Kidney (tissue), 14 donors: ENCODE data around the gene EFCAB6. TPM values are rescaled to one million over a fixed set of nuclear protein-coding genes. Genes with fewer than 3 reads are reported as not detected.

Experiments used
- DNase-seq, 5 donors: peaks; one replicate each; pipeline ENCODE4 v3.0.0-alpha.2; 2013 to 2020
- FAIRE-seq: peaks from 2 replicates; lab custom pipeline; 2012; peaks lifted over from hg19 to GRCh38; lab: Jason Lieb, UNC
- H3K27ac ChIP-seq, 2 donors: one replicate each; pipeline ENCODE4 v1.7.0; 2013; ENCODE audit warnings: low read depth in 2 of 2, low read length in 2 of 2, inconsistent platforms in 1 of 2
- H3K27me3 ChIP-seq: one replicate; pipeline ENCODE4 v1.7.1; 2013; ENCODE audit warnings: low read length, inconsistent platforms; ENCODE audit not compliant: control insufficient read depth, insufficient read depth
- H3K36me3 ChIP-seq, 3 donors: one replicate each; pipeline versions ENCODE4 v1.7.0 to v1.7.1; 2013; ENCODE audit warnings: low read length in 3 of 3, control low read depth in 1 of 3, inconsistent platforms in 1 of 3; ENCODE audit not compliant: insufficient read depth in 3 of 3, control insufficient read depth in 2 of 3
- H3K4me1 ChIP-seq, 3 donors: one replicate each; pipeline versions ENCODE4 v1.7.0 to v1.7.1; 2013; ENCODE audit warnings: low read length in 3 of 3, inconsistent platforms in 1 of 3, low read depth in 1 of 3; ENCODE audit not compliant: control insufficient read depth in 2 of 3, insufficient read depth in 2 of 3
- H3K4me3 ChIP-seq, 3 donors: one replicate each; pipeline versions ENCODE4 v1.7.0 to v1.8.1; 2013; ENCODE audit warnings: low read length in 3 of 3, control low read depth in 1 of 3, inconsistent platforms in 1 of 3
- H3K9ac ChIP-seq, 3 donors: one replicate each; pipeline versions ENCODE4 v1.7.0 to v1.7.1; 2013; ENCODE audit warnings: low read length in 3 of 3, control low read depth in 1 of 3, inconsistent platforms in 1 of 3
- H3K9me3 ChIP-seq, 3 donors: one replicate each; pipeline versions ENCODE4 v1.7.0 to v1.7.1; 2013; ENCODE audit warnings: low read length in 3 of 3, control low read depth in 1 of 3, inconsistent platforms in 1 of 3; ENCODE audit not compliant: control insufficient read depth in 2 of 3, insufficient read depth in 1 of 3
- CTCF ChIP-seq: IDR thresholded peaks from 3 replicates; pipeline ENCODE4 v1.5.1; 2012; ENCODE audit warnings: mild to moderate bottlenecking, moderate library complexity, borderline replicate concordance; ENCODE audit not compliant: insufficient read depth; ENCODE audit errors: extremely low read depth
- intact Hi-C: fragments of 100-400 bp; cut with DNase I; formaldehyde crosslinking; loops from one replicate; pipeline ENCODE4 v1.11.1; 2022
- polyA plus RNA-seq: library from polyadenylated mRNA; stranded (reverse); fragments of 350-450 nt; fragmentation: Illumina TruSeq; extraction: RNeasy Lipid Tissue Mini Kit (QIAGEN cat#74804); gene quantifications from one replicate; pipeline ENCODE4 v1.2.3, GENCODE V29; 2014; ENCODE audit warnings: low read depth, low replicate concordance; ENCODE audit not compliant: insufficient read depth
- total RNA-seq: library from RNA; stranded (reverse); fragmentation: NEBNext Ultra II Directional; extraction: Animal tissue kit (Norgen Biotek cat#: 25700); gene quantifications from one replicate; pipeline ENCODE4 v1.2.1, GENCODE V29; 2021
- donor health status: control.
- donor health status: control.
- donor health status: control.
- donor health status: control.
- donor health status: control.
- donor health status: DM: yes; HTN: yes; CAD: no.
- donor health status: Normal renal cell carcinoma (clear cell type).

Gene EFCAB6
- total and polyA plus RNA-seq, 2 donors from 2014 or later = 1.5 to 11.8 TPM

DNA sequence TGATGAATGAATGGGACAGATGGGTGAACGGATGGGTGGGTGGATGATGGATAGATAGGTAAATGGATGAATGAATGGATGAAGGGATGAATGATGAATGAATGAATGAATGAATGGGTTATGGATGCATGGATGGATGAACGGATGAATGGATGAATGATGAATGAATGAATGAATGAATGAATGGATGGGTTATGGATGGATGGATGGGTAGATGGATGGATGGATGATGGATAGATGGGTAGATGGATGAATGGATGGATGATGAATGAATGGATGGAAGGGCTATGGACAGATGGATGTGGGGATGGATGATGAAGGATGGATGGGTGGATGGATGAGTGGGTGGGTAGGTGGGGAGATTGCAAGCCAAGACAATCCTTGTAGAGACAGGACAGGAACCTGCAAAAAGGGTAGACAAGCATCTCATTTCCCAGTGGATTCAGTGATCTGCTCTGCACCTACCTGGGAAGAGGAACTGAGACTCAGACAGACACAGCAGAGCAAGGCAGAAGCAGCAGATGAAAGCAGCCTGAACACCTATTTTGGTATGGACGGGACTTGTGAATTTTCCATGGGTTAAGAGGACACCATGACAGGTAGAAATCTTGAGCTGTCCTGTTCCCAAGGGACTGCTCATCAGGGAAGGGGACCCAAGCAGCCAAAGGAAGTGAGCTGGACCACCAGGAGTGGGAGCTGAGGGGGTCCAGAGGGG is 68.0 kb downstream of the EFCAB6 start:
- DNase-seq = no peak
- Histone ChIP-seq H3K27me3 (no peaks in the 10 kb centered on the region), H3K27ac (no peak overlapping the region), H3K4me3 (no peak overlapping the region), H3K9ac (no peak overlapping the region), H3K9me3 (no peaks in the 10 kb centered on the region), H3K4me1 (no peaks in the 10 kb centered on the region), H3K36me3 (no peaks in the 10 kb centered on the region)
- intact Hi-C loops = no loop called here
- no peak for TF ChIP-seq CTCF
- no peak for FAIRE-seq

- no peak for TF ChIP-seq CTCF
- no peaks in the 10 kb centered on the region for H3K36me3 ChIP-seq
- H3K27me3 ChIP-seq = no peaks in the 10 kb centered on the region
- no peak for DNase-seq
- H3K27ac ChIP-seq = no peak overlapping the region
- H3K4me1 ChIP-seq = no peaks in the 10 kb centered on the region
- no peak for FAIRE-seq
- intact Hi-C loops = no loop called here
- H3K4me3 ChIP-seq = no peak overlapping the region
- H3K9me3 ChIP-seq = no peaks in the 10 kb centered on the region
- no peak overlapping the region for H3K9ac ChIP-seq
These were observed 69.0 kb downstream of the EFCAB6 start for GRCh38 chr22:43743131-43743530.

GRCh38 chr22:43742154-43742950 is 69.8 kb downstream of the EFCAB6 start:
- no peaks in the 10 kb centered on the region for H3K9me3 ChIP-seq
- no peaks in the 10 kb centered on the region for H3K27me3 ChIP-seq
- FAIRE-seq (no peak), DNase-seq (no peak)
- TF ChIP-seq CTCF = no peak
- H3K27ac ChIP-seq = no peak overlapping the region
- no peaks in the 10 kb centered on the region for H3K36me3 ChIP-seq
- intact Hi-C loops = no loop called here
- H3K4me3 ChIP-seq = no peak overlapping the region
- no peaks in the 10 kb centered on the region for H3K4me1 ChIP-seq
- no peak overlapping the region for H3K9ac ChIP-seq
